ENCODE data around the gene HAPLN2.
"Not testable (repeated sequence)": the region's sequence is repeated elsewhere in the genome, so short reads cannot be mapped to it uniquely, and the experiment has no call there.

The HAPLN2 gene

GRCh38 chr1:156586323-156586722 is 32.9 kb upstream of the HAPLN2 start:
- H3K27me3 Mint-ChIP-seq (ENCODE audit: low read depth), result no peaks in the 10 kb centered on the region
- H3K4me1 Mint-ChIP-seq (ENCODE audit: low read depth), result peaks cover 15% of the 10 kb centered on the region
- no peak for DNase-seq (ENCODE audit: low spot score)
- no peak overlapping the region for H3K27ac Mint-ChIP-seq
- H3K9me3 Mint-ChIP-seq, result no peaks in the 10 kb centered on the region
- H3K36me3 Mint-ChIP-seq (ENCODE audit: low read depth), result no peaks in the 10 kb centered on the region
- no peak overlapping the region for H3K4me3 Mint-ChIP-seq

DNA sequence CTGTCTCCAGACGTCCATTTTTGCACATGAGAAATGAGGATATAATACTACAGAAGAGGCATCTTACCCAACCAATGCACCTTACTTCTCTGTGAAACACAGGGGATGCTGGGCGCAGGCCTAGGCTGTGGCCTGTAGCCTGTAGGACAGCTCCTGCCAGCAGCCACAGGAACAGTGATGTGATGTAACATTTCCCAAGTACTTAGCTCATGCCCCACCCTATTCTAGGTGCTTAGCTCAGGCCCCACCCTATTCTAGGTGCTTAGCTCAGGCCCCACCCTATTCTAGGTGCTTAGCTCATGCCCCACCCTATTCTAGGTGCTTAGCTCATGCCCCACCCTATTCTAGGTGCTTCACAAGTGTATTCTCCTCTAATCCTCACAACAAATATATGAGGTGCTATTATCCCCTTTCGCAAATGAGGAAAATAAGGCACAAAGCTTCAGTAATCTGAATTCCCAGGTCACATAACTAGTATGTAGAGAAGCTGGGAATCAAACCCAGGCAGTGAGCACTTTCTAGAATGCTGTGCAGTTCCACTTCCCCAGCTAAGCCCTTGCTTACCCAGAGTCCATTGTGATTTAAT is 32.2 kb upstream of the HAPLN2 start:
- Mint-ChIP-seq H3K27ac (no peak overlapping the region), H3K4me1 (ENCODE audit: low read depth) (peaks cover 16% of the 10 kb centered on the region), H3K27me3 (ENCODE audit: low read depth) (no peaks in the 10 kb centered on the region), H3K4me3 (no peak overlapping the region), H3K9me3 (no peaks in the 10 kb centered on the region), H3K36me3 (ENCODE audit: low read depth) (no peaks in the 10 kb centered on the region)
- DNase-seq (ENCODE audit: low spot score), result no peak

GRCh38 chr1:156587927-156588326 is 31.3 kb upstream of the HAPLN2 start:
- DNase-seq (ENCODE audit: low spot score); H3K9me3 Mint-ChIP-seq; H3K27ac Mint-ChIP-seq; H3K27me3 Mint-ChIP-seq (ENCODE audit: low read depth); H3K4me3 Mint-ChIP-seq; H3K36me3 Mint-ChIP-seq (ENCODE audit: low read depth): not testable (repeated sequence)
- peaks cover 20% of the 10 kb centered on the region for H3K4me1 Mint-ChIP-seq (ENCODE audit: low read depth)

- H3K4me1 Mint-ChIP-seq (ENCODE audit: low read depth), result peaks cover 16% of the 10 kb centered on the region
- H3K27ac Mint-ChIP-seq, result no peak overlapping the region
- no peaks in the 10 kb centered on the region for H3K9me3 Mint-ChIP-seq
- no peak for DNase-seq (ENCODE audit: low spot score)
- no peaks in the 10 kb centered on the region for H3K27me3 Mint-ChIP-seq (ENCODE audit: low read depth)
- H3K4me3 Mint-ChIP-seq, result no peak overlapping the region
- H3K36me3 Mint-ChIP-seq (ENCODE audit: low read depth), result peaks cover 6% of the 10 kb centered on the region
These were observed 29.7 kb upstream of the HAPLN2 start for GRCh38 chr1:156589546-156589945.

- Mint-ChIP-seq H3K9me3 (no peaks in the 10 kb centered on the region), H3K4me3 (peak overlapping the region; percentile 84), H3K36me3 (ENCODE audit: low read depth) (peaks cover 15% of the 10 kb centered on the region), H3K27me3 (ENCODE audit: low read depth) (no peaks in the 10 kb centered on the region), H3K27ac (no peak overlapping the region), H3K4me1 (ENCODE audit: low read depth) (peaks cover 16% of the 10 kb centered on the region)
- DNase-seq (ENCODE audit: low spot score), result no peak
These were observed 28.7 kb upstream of the HAPLN2 start for GRCh38 chr1:156590326-156591180.

DNA sequence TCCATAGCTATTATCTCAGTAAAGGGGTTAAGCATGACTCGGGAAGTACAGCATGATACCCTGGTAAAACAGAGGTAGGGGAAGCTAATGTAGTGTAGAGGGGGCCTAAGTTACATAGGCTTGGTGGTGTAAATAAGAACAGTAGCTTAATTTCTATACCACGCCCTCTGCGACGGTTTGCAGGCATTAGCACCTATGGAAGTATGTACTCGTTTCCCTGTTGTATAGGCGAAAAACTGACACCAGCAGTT is 28.1 kb upstream of the HAPLN2 start:
- H3K36me3 Mint-ChIP-seq (ENCODE audit: low read depth), result peaks cover 20% of the 10 kb centered on the region
- no peaks in the 10 kb centered on the region for H3K27me3 Mint-ChIP-seq (ENCODE audit: low read depth)
- no peaks in the 10 kb centered on the region for H3K9me3 Mint-ChIP-seq
- H3K4me3 Mint-ChIP-seq, result peak overlapping the region; percentile 84
- peaks cover 16% of the 10 kb centered on the region for H3K4me1 Mint-ChIP-seq (ENCODE audit: low read depth)
- peak overlapping the region; percentile 81 for H3K27ac Mint-ChIP-seq
- DNase-seq (ENCODE audit: low spot score), result no peak

DNA sequence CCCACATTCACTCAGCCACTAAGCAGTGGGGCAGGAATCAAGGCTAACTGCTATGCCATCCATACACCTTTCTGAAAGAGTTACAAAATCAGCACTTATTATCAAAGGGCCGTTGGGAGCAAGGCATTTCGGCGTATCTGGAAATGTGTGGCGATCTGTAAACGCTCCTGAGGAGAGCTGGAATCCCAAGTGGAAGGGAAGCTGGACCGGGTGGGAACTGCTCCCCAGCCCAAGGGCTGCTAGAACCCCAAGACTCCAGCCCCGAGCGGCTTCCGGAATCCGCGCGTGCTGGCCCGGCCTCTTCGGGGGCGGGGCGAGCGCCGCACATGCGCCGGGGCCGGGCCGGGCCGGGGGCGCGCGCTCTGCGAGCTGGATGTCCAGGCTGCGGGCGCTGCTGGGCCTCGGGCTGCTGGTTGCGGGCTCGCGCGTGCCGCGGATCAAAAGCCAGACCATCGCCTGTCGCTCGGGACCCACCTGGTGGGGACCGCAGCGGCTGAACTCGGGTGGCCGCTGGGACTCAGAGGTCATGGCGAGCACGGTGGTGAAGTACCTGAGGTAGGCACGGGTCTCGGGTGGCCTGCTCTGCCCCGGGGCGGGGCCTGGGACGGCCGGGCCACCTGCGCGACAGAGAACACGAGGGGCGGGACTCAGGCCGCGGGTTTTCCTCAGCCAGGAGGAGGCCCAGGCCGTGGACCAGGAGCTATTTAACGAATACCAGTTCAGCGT is 27.6 kb upstream of the HAPLN2 start, which contains the start of gene NAXE:
TSS of gene NAXE (plus strand) at position 345 of the 726 bp plus-strand sequence. CDS start at position 374, 29 bp downstream.
- peak within 1 kb of the TSS; percentile 84 for H3K4me3 Mint-ChIP-seq
- H3K27me3 Mint-ChIP-seq (ENCODE audit: low read depth), result no peaks in the 10 kb centered on the region
- H3K4me1 Mint-ChIP-seq (ENCODE audit: low read depth), result peaks cover 16% of the 10 kb centered on the region
- peak within 1 kb of the TSS; percentile 81 for H3K27ac Mint-ChIP-seq
- peak; percentile 67 for DNase-seq (ENCODE audit: low spot score)
- peaks cover 20% of the 10 kb centered on the region for H3K36me3 Mint-ChIP-seq (ENCODE audit: low read depth)
- no peaks in the 10 kb centered on the region for H3K9me3 Mint-ChIP-seq

DNA sequence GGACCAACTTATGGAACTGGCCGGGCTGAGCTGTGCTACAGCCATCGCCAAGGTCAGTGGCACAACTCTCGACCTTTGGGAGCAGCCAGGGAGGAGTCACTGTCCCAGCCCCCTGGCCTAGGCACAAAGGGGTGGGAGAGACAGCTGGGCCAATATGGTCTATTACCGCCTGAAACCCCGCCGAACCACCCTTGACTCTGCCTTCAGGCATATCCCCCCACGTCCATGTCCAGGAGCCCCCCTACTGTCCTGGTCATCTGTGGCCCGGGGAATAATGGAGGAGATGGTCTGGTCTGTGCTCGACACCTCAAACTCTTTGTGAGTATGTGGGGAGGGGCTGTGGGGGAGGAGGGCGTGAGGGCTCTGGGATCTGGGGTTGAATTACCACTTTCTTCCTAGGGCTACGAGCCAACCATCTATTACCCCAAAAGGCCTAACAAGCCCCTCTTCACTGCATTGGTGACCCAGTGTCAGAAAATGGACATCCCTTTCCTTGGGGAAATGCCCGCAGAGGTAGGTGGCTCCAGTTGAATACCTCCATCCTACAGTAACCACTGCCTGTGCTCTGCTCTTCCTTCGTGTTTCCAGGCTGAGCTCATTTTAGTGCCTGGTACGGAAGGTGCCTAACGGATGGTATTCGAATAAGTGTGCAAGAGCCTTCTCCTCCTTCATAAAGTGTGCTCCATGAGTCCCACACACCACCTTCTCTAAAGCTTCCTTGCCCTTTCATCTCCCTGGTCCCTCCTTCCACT is 26.9 kb upstream of the HAPLN2 start:
- H3K27me3 Mint-ChIP-seq (ENCODE audit: low read depth), result no peaks in the 10 kb centered on the region
- no peaks in the 10 kb centered on the region for H3K9me3 Mint-ChIP-seq
- DNase-seq (ENCODE audit: low spot score), result no peak
- H3K27ac Mint-ChIP-seq, result peak overlapping the region; percentile 55
- H3K4me1 Mint-ChIP-seq (ENCODE audit: low read depth), result peaks cover 17% of the 10 kb centered on the region
- peaks cover 27% of the 10 kb centered on the region for H3K36me3 Mint-ChIP-seq (ENCODE audit: low read depth)
- peak overlapping the region; percentile 60 for H3K4me3 Mint-ChIP-seq

DNA sequence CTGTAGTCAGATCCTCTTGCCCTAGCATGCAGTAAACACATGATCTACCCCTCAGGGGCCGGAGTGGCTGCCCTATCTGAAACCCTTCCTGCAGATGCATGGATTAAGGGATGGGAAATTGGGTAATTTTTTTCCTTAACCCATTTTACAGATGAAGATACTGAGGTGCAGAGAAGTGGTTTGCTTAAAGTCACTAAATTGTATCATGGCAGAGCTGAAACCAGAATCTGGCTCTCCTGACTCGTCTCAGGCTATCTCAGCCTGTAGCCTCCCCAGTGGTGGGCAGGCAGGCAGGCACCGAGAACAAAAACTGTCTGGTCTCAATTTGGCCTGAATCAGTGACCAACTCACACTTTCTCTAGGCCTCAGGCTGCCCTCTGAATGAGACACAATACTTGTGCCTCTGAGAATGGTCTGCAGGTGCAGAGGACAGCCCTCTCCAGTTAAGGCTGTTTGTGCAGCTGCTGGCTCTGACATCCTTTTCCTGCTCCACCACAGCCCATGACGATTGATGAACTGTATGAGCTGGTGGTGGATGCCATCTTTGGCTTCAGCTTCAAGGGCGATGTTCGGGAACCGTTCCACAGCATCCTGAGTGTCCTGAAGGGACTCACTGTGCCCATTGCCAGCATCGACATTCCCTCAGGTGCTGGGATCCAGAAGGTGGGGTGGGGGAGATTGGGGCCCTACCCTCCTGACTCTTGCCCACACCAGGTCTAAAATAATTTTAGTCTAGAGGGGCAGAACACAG is 26.1 kb upstream of the HAPLN2 start:
- Mint-ChIP-seq H3K27ac (peak overlapping the region; percentile 15), H3K4me1 (ENCODE audit: low read depth) (peaks cover 17% of the 10 kb centered on the region), H3K9me3 (no peaks in the 10 kb centered on the region), H3K4me3 (peak overlapping the region; percentile 60), H3K36me3 (ENCODE audit: low read depth) (peaks cover 29% of the 10 kb centered on the region), H3K27me3 (ENCODE audit: low read depth) (no peaks in the 10 kb centered on the region)
- DNase-seq (ENCODE audit: low spot score), result no peak

- H3K27me3 Mint-ChIP-seq (ENCODE audit: low read depth), result no peaks in the 10 kb centered on the region
- no peak for DNase-seq (ENCODE audit: low spot score)
- H3K4me1 Mint-ChIP-seq (ENCODE audit: low read depth), result peaks cover 17% of the 10 kb centered on the region
- H3K27ac Mint-ChIP-seq, result no peak overlapping the region
- no peaks in the 10 kb centered on the region for H3K9me3 Mint-ChIP-seq
- H3K36me3 Mint-ChIP-seq (ENCODE audit: low read depth), result peaks cover 34% of the 10 kb centered on the region
- H3K4me3 Mint-ChIP-seq, result no peak overlapping the region
These were observed 25.6 kb upstream of the HAPLN2 start for GRCh38 chr1:156593661-156593989.

DNA sequence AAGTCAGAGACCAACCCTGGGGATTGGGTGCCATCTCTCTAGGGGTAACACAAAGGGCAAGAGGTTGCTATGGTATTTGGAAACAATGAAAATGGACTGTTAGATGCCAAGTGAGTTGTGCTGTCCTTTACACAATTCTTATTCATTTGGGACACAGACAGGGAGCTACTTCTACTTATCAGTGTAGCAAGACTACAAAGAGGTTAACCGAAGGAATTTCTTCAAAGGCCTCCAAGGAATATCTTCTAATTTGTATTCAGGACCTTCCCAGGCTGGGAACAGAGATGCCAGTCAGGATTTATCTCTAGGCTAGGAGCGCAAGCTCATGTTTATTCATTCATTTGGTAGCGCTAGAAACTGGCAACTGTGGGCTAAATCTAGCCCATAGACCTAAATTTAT is 25.0 kb upstream of the HAPLN2 start:
- H3K36me3 Mint-ChIP-seq (ENCODE audit: low read depth), result peaks cover 37% of the 10 kb centered on the region
- H3K27me3 Mint-ChIP-seq (ENCODE audit: low read depth), result no peaks in the 10 kb centered on the region
- no peak overlapping the region for H3K27ac Mint-ChIP-seq
- no peak overlapping the region for H3K4me3 Mint-ChIP-seq
- H3K4me1 Mint-ChIP-seq (ENCODE audit: low read depth), result peaks cover 17% of the 10 kb centered on the region
- DNase-seq (ENCODE audit: low spot score), result no peak
- H3K9me3 Mint-ChIP-seq, result no peaks in the 10 kb centered on the region

GRCh38 chr1:156595016-156595415 is 24.2 kb upstream of the HAPLN2 start:
- Mint-ChIP-seq H3K27me3 (ENCODE audit: low read depth) (no peaks in the 10 kb centered on the region), H3K27ac (peak overlapping the region; percentile 13), H3K4me1 (ENCODE audit: low read depth) (peaks cover 19% of the 10 kb centered on the region), H3K9me3 (no peaks in the 10 kb centered on the region), H3K36me3 (ENCODE audit: low read depth) (peaks cover 39% of the 10 kb centered on the region), H3K4me3 (no peak overlapping the region)
- DNase-seq (ENCODE audit: low spot score), result no peak

GRCh38 chr1:156596426-156596825 is 22.8 kb upstream of the HAPLN2 start:
- H3K4me1 Mint-ChIP-seq (ENCODE audit: low read depth), result peaks cover 18% of the 10 kb centered on the region
- no peak overlapping the region for H3K27ac Mint-ChIP-seq
- peaks cover 42% of the 10 kb centered on the region for H3K36me3 Mint-ChIP-seq (ENCODE audit: low read depth)
- no peak overlapping the region for H3K4me3 Mint-ChIP-seq
- H3K27me3 Mint-ChIP-seq (ENCODE audit: low read depth), result no peaks in the 10 kb centered on the region
- no peaks in the 10 kb centered on the region for H3K9me3 Mint-ChIP-seq
- DNase-seq (ENCODE audit: low spot score), result no peak
